ENCODE measurements around the gene ARHGAP4.

ARHGAP4 gene

GRCh38 chrX:153863251-153863991 lies 62.6 kb downstream of the ARHGAP4 start:
- DNase-seq: no peak

GRCh38 chrX:153862369-153863250 lies 63.5 kb downstream of the ARHGAP4 start:
- no peak for DNase-seq

- DNase-seq: no peak
Measured at GRCh38 chrX:153861733-153862310, 64.2 kb downstream of the ARHGAP4 start.

- DNase-seq: no peak
Measured at GRCh38 chrX:153861151-153861550, 64.9 kb downstream of the ARHGAP4 start.

Measured in CD4-positive, alpha-beta T cell treated with Interleukin-1 beta for 1 hour (primary cell).